ENCODE results near the gene TMEM240.

Gene TMEM240

DNA sequence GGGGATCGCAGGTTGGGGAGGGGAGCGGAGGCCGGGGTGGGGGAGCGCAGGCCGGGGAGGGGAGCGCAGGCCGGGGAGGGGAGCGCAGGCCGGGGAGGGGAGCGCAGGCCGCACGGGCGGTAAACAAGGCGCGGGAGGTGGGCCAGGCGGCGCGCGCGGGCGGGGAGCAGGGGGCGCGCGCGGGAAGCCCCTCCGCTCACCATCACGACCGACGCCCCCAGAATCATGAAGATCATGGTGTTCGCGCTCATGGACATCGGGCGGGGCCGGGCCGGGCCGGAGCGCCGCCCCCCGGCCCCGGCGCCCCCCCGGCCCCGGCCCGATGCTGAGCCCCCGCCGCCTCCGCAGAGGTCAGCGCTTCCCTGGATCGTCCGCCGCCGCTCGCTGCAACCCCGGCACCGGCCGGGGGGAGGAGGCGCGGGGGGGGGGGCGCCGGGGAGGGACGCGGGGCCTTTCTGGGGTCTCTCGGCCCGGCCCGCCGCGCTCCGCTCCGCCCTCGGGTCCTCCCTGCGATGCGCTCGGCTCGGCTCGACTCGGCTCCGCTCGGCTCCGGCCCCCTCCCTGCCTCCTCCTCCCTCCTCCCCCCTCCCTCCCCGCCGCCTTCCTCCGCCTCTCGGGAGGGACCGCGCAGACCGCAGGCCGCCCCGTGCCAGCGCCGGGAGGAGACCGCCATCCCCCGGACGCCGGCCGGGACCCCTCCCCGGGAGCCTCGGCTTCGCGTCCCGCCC is at the start of gene TMEM240:
Gene TMEM240, minus strand, starts transcription at position 535 of the 728 bp plus-strand sequence. Its CDS starts 278 bp downstream, at position 257.
- peak; percentile 37 for DNase-seq (ENCODE audit: insufficient read length, low spot score)
- FAIRE-seq, result no peak
- TF ChIP-seq, protein P1, sequence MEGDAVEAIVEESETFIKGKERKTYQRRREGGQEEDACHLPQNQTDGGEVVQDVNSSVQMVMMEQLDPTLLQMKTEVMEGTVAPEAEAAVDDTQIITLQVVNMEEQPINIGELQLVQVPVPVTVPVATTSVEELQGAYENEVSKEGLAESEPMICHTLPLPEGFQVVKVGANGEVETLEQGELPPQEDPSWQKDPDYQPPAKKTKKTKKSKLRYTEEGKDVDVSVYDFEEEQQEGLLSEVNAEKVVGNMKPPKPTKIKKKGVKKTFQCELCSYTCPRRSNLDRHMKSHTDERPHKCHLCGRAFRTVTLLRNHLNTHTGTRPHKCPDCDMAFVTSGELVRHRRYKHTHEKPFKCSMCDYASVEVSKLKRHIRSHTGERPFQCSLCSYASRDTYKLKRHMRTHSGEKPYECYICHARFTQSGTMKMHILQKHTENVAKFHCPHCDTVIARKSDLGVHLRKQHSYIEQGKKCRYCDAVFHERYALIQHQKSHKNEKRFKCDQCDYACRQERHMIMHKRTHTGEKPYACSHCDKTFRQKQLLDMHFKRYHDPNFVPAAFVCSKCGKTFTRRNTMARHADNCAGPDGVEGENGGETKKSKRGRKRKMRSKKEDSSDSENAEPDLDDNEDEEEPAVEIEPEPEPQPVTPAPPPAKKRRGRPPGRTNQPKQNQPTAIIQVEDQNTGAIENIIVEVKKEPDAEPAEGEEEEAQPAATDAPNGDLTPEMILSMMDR (IDR thresholded peaks at IDR 0.05; ENCODE audit: insufficient read depth, missing control alignments), result no peak

- no peak for FAIRE-seq
- DNase-seq (ENCODE audit: insufficient read length, low spot score), result no peak
- TF ChIP-seq, protein P1 (IDR thresholded peaks at IDR 0.05; ENCODE audit: insufficient read depth, missing control alignments), result no peak
Observed at GRCh38 chr1:1583347-1584010, 43.1 kb upstream of the TMEM240 start.

DNA sequence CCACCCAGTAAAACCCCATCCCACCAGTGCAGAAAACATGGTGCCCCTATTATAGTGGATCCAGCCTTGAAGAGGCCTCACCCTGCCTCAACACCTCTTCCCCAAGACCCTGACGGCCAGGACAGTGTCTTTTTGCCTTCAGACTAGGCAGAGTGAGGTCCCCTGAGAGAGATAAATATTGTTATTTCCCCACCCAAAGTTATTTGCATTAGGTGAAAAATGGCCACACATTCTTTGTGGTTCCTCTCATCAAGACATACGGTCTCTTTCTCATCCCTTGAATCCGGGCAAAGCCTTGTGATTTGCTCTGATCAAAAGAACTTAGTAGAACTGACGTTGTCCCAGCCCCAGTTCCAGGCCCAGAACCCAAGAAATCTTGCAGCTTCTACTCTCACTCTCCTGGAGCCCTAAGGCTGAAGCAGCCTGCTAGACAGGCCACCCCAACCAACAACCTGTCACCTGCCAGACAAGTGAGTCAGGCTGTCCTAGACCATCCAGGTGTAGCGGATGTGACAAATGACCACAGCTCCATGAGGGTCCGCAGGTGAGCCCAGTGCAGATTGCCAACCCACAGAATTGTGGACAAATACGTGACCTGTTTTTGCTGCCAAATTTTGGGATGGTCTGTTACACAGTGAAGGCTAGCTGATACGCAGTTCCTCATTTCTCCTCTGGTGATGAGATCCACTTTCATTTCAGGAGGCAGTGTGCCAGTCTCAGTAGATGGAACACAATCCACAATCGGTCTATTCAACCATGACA is 42.3 kb upstream of the TMEM240 start:
- FAIRE-seq (no peak), DNase-seq (ENCODE audit: insufficient read length, low spot score) (no peak)

GRCh38 chr1:1578371-1578940 is 38.0 kb upstream of the TMEM240 start:
- TF ChIP-seq, protein P1 (IDR thresholded peaks at IDR 0.05; ENCODE audit: insufficient read depth, missing control alignments), result no peak
- DNase-seq (ENCODE audit: insufficient read length, low spot score) (no peak), FAIRE-seq (no peak)

More for the DNA sequence above, 42.3 kb upstream of the TMEM240 start:
- TF ChIP-seq, protein P1 (IDR thresholded peaks at IDR 0.05; ENCODE audit: insufficient read depth, missing control alignments), result no peak

DNA sequence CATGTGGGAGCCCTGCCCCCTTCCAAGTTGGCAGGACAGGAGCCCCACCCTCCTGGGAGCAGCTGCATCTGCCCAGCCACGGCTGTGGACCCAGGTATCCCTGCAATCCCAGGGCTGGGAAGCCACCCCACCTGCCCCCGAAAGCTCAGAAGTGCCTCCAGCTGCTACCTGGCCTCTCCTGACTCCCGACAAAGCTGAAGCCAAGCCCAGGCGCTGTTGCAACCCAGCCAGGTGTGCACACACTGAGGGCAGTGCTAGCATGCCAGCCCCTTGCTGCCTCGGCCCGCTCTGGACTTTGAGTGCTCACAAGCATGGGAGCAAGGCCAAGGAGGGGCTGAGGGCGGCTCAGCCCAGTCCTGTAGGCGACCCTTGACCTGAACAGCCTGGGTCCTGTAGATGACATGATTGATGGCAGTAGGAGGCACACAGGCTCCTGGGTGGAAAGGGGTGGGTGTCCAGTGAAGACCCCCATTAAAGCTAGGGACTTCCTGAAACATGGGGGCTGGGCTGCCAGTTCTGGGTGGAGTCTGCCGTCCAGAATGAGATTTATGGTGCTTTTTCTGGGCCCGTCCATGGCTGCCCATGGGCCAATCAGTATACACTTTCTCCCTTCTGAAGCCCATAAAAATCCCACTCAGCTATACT is 37.1 kb upstream of the TMEM240 start:
- FAIRE-seq (no peak), DNase-seq (ENCODE audit: insufficient read length, low spot score) (no peak)
- TF ChIP-seq, protein P1 (IDR thresholded peaks at IDR 0.05; ENCODE audit: insufficient read depth, missing control alignments), result no peak

- TF ChIP-seq, protein P1 (IDR thresholded peaks at IDR 0.05; ENCODE audit: insufficient read depth, missing control alignments), result no peak
- no peak for FAIRE-seq
Observed at GRCh38 chr1:1574721-1575537, 34.5 kb upstream of the TMEM240 start, which contains the start of gene SSU72. SSU72 (minus strand) TSS chr1:1574863; CDS start chr1:1574557, 306 bp downstream.

More at GRCh38 chr1:1574721-1575537, 34.5 kb upstream of the TMEM240 start, which contains the start of gene SSU72:
- DNase-seq (ENCODE audit: insufficient read length, low spot score), result peak; percentile 53
